ENCODE measurements around the gene SF3B6. TPM values are rescaled to one million over a fixed set of nuclear protein-coding genes. Genes with fewer than 3 reads are reported as not detected.
A peak's percentile ranks its signal among the peaks of the same experiment; 100 is the strongest.

The SF3B6 gene
- total RNA-seq, 1 experiment from 2014 or later, result 123 TPM

DNA sequence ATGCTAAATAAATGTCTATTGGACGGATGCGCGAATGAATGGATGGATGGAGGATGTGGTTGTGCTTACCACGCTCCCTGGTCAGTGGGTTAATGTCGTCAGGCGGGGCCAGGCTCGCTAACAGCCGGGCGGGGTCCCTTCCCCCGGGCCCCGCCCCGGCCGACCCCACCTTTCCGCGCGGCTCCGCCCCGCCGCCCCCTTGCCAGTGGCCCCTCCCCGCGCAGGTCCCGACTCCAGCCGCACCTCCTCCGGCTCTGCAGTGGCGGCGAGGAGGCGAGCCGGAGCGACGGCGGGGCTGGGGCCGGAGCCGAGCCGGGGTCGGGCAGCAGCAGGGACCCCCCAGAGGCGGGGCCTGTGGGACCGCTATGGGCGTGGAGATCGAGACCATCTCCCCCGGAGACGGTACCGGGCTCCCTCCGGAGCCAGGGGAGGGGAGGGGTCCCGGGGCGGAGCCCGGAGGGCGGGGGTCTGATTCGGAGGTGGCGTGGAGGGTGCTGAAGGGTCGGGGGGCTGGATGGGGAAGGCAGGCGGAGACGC lies 26.6 kb downstream of the SF3B6 start, which contains the start of gene FKBP1B:
Gene FKBP1B (plus strand): TSS at position 257 of the 537 bp plus-strand sequence. CDS start 109 bp downstream, at position 366.
- DNase-seq, result peak in 1 of 2 experiments; percentile 63
- Histone ChIP-seq H3K4me2 (peak within 1 kb of the TSS; percentile 74), H2AFZ (peak within 1 kb of the TSS; percentile 58; the same call in 1 of the 2 replicates), H3K4me3 (peak within 1 kb of the TSS; percentile 53; the same call in 1 of the 2 replicates), H3K27ac (no peak within 1 kb of the TSS), H3K4me1 (replicated peaks; ENCODE audit: insufficient read depth) (peaks cover 17% of the 10 kb centered on the region; the same call in 1 of the 2 replicates), H3K9me3 (ENCODE audit: insufficient read depth, low read depth) (no peaks in the 10 kb centered on the region), H3K9me2 (ENCODE audit: insufficient read depth) (no peaks in the 10 kb centered on the region), H3K79me2 (ENCODE audit: low read depth) (peaks cover 13% of the 10 kb centered on the region; the same call in 1 of the 2 replicates), H3K36me3 (ENCODE audit: low read depth) (no peaks in the 10 kb centered on the region), H3F3A (ENCODE audit: insufficient read depth, low read depth) (peaks cover 27% of the 10 kb centered on the region), H4K20me1 (ENCODE audit: insufficient read depth) (no peaks in the 10 kb centered on the region), H3K27me3 (ENCODE audit: insufficient read depth, low read depth) (peaks cover 10% of the 10 kb centered on the region; the same call in 1 of the 2 replicates)
- BruUV-seq (replicated peaks), result no TSS peak
- CTCF ChIA-PET, result no interaction called here
- POLR2A ChIA-PET (ENCODE audit: unreplicated experiment), result no interaction called here
- intact Hi-C loops (cut with micrococcal nuclease; ENCODE audit: unreplicated experiment), result no loop called here
- TF ChIP-seq, protein P1, sequence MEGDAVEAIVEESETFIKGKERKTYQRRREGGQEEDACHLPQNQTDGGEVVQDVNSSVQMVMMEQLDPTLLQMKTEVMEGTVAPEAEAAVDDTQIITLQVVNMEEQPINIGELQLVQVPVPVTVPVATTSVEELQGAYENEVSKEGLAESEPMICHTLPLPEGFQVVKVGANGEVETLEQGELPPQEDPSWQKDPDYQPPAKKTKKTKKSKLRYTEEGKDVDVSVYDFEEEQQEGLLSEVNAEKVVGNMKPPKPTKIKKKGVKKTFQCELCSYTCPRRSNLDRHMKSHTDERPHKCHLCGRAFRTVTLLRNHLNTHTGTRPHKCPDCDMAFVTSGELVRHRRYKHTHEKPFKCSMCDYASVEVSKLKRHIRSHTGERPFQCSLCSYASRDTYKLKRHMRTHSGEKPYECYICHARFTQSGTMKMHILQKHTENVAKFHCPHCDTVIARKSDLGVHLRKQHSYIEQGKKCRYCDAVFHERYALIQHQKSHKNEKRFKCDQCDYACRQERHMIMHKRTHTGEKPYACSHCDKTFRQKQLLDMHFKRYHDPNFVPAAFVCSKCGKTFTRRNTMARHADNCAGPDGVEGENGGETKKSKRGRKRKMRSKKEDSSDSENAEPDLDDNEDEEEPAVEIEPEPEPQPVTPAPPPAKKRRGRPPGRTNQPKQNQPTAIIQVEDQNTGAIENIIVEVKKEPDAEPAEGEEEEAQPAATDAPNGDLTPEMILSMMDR (conservative IDR thresholded peaks at IDR 0.05), result no peak
- no peak for TF ChIP-seq EZH2 (IDR thresholded peaks at IDR 0.05; ENCODE audit: low read depth)

DNA sequence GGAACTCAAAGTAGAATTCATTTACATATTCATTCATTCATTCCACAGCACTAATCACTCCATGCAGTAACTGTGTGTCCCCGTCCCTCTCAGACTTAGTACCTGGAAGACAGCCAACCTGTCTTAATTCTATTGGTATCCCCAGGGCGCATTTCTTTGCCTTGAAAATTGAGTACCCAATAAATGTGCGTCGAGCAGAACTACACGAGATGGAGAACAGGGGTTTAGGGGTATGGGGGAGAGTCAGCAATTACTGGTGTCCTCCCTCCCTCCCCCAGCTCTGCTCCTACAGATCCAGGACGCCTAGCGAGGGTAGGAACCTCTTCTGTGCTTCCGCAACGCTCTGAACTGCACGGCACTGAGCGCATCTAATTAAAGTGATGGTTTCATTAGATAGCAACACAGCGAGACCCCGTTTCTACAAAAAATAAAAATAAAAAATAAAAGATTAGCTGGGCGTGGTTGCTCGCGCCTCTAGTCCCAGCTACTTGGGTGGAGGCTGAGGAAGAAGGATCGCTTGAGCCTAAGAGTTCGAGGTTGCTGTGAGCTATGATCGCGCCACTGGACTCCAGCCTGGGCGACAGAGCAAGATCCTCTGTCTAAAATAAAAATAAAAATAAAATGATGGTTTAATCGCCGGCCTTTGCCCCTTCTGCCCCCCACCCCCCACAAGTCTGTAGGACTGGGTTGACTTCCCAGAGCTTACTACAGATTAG lies 27.2 kb downstream of the SF3B6 start:
- ChIA-PET CTCF (no interaction called here), POLR2A (ENCODE audit: unreplicated experiment) (no interaction called here)
- Histone ChIP-seq H3F3A (ENCODE audit: insufficient read depth, low read depth) (peaks cover 28% of the 10 kb centered on the region), H2AFZ (peak overlapping the region; percentile 58; the same call in 1 of the 2 replicates), H3K4me3 (peak overlapping the region; percentile 53; the same call in 1 of the 2 replicates), H3K4me1 (replicated peaks; ENCODE audit: insufficient read depth) (peaks cover 17% of the 10 kb centered on the region; the same call in 1 of the 2 replicates), H3K27ac (no peak overlapping the region), H4K20me1 (ENCODE audit: insufficient read depth) (no peaks in the 10 kb centered on the region), H3K27me3 (ENCODE audit: insufficient read depth, low read depth) (peaks cover 10% of the 10 kb centered on the region; the same call in 1 of the 2 replicates), H3K4me2 (peak overlapping the region; percentile 74), H3K9me3 (ENCODE audit: insufficient read depth, low read depth) (no peaks in the 10 kb centered on the region), H3K36me3 (ENCODE audit: low read depth) (no peaks in the 10 kb centered on the region), H3K9me2 (ENCODE audit: insufficient read depth) (no peaks in the 10 kb centered on the region), H3K79me2 (ENCODE audit: low read depth) (peaks cover 13% of the 10 kb centered on the region; the same call in 1 of the 2 replicates)
- BruUV-seq (replicated peaks), result no TSS peak
- intact Hi-C loops (cut with micrococcal nuclease; ENCODE audit: unreplicated experiment), result no loop called here
- no peak for DNase-seq
- TF ChIP-seq, protein P1 (conservative IDR thresholded peaks at IDR 0.05), result no peak
- TF ChIP-seq EZH2 (IDR thresholded peaks at IDR 0.05; ENCODE audit: low read depth), result no peak

DNA sequence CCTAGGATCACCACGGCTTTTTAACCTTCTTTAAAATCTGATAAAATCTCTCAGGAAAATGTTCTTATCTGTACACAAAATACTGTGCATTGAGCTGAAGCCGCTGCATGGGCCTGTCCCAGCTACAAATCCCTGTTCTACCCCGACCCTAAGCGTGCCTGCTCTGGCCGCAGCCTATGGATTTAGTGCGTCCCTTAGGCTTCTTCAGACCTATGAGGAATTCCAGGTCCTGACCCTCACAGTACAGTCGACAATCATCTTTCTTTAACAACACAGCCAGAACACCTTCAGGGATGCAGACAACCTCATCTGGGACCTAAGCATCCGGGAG lies 28.5 kb downstream of the SF3B6 start:
- Histone ChIP-seq H2AFZ (peak overlapping the region; percentile 63), H3K9me3 (ENCODE audit: insufficient read depth, low read depth) (no peaks in the 10 kb centered on the region), H3K4me1 (replicated peaks; ENCODE audit: insufficient read depth) (peaks cover 17% of the 10 kb centered on the region; the same call in 1 of the 2 replicates), H3K9me2 (ENCODE audit: insufficient read depth) (no peaks in the 10 kb centered on the region), H3F3A (ENCODE audit: insufficient read depth, low read depth) (peaks cover 28% of the 10 kb centered on the region), H3K79me2 (ENCODE audit: low read depth) (peaks cover 13% of the 10 kb centered on the region; the same call in 1 of the 2 replicates), H4K20me1 (ENCODE audit: insufficient read depth) (no peaks in the 10 kb centered on the region), H3K36me3 (ENCODE audit: low read depth) (no peaks in the 10 kb centered on the region), H3K27me3 (ENCODE audit: insufficient read depth, low read depth) (peaks cover 10% of the 10 kb centered on the region; the same call in 1 of the 2 replicates), H3K4me3 (peak overlapping the region; percentile 73; the same call in 1 of the 2 replicates), H3K27ac (no peak overlapping the region), H3K4me2 (peak overlapping the region; percentile 75)
- no TSS peak for BruUV-seq (replicated peaks)
- intact Hi-C loops (cut with micrococcal nuclease; ENCODE audit: unreplicated experiment), result loop anchor here (1.0 to 2.0 kb wide), 2 partner anchors 29 to 33 kb away; partner anchors contain the start of gene SF3B6
- ChIA-PET POLR2A (ENCODE audit: unreplicated experiment) (interaction anchor here (0.6 to 1.4 kb wide), 7 partner anchors 18 to 171 kb away, joined by 3 to 19 read pairs (median 5); partner anchors contain the start of genes SF3B6 and UBXN2A), CTCF (interaction anchor here (0.6 to 1.1 kb wide), 4 partner anchors 29 to 347 kb away, joined by 3 to 18 read pairs (median 4); partner anchors contain the start of genes SF3B6 and TP53I3)
- TF ChIP-seq, protein P1 (conservative IDR thresholded peaks at IDR 0.05), result no peak
- TF ChIP-seq EZH2 (IDR thresholded peaks at IDR 0.05; ENCODE audit: low read depth), result no peak
- no peak for DNase-seq

Measured in PC-9 (cell line).